HepG2 (cell line): ENCODE results near the gene SNAP29. TPM values are rescaled to one million over a fixed set of nuclear protein-coding genes. Genes with fewer than 3 reads are reported as not detected.
A peak's percentile ranks its signal among the peaks of the same experiment; 100 is the strongest.

Experiments
- BCL6 ChIP-seq: IDR thresholded peaks from 2 replicates; pipeline ENCODE4 v1.6.1; 2016; ENCODE audit warnings: missing genetic modification reagents, missing compliant biosample characterization
- CCDC6 ChIP-seq: sonication (generic); formaldehyde crosslinking; IDR thresholded peaks from 2 replicates; pipeline ENCODE4 v1.8.1; 2022; ENCODE audit warnings: mild to moderate bottlenecking, missing genetic modification reagents, moderate library complexity
- CHCHD3 ChIP-seq: sonication (generic); formaldehyde crosslinking; IDR thresholded peaks from 2 replicates; pipeline ENCODE4 v1.8.0; 2022; ENCODE audit warnings: mild to moderate bottlenecking, missing genetic modification reagents, moderate library complexity
- ELK4 ChIP-seq: sonication (generic); formaldehyde crosslinking; IDR thresholded peaks from 2 replicates; pipeline ENCODE4 v1.9.0; 2021; ENCODE audit warnings: missing genetic modification reagents, borderline replicate concordance
- EZH2 ChIP-seq: conservative IDR thresholded peaks from 2 replicates; pipeline ENCODE4 v1.6.1; 2012; ENCODE audit warnings: mild to moderate bottlenecking, low read depth, low read length, moderate library complexity
- FOXP1 ChIP-seq, 2 experiments: fragments of 450-650 bp in 1 of 2; IDR thresholded peaks; 2 replicates each; pipeline ENCODE4 v1.6.1; 2017 to 2018; ENCODE audit warnings: antibody characterized with exemption in 1 of 2
- HCFC1 ChIP-seq: fragments of 150-350 bp; IDR thresholded peaks from 2 replicates; pipeline ENCODE4 v1.6.1; 2014; ENCODE audit warnings: low read depth, low read length
- KAT2B ChIP-seq: fragments of 150-350 bp; IDR thresholded peaks from 2 replicates; pipeline ENCODE4 v1.6.1; 2014; ENCODE audit warnings: low read depth, low read length, borderline replicate concordance
- KAT7 ChIP-seq: IDR thresholded peaks from 2 replicates; pipeline ENCODE4 v1.6.1; 2018; ENCODE audit warnings: borderline replicate concordance, missing compliant biosample characterization
- KLF16 ChIP-seq, 2 experiments: sonication (generic) in 1 of 2; formaldehyde crosslinking in 1 of 2; IDR thresholded peaks; 2 replicates each; pipeline versions ENCODE4 v1.6.1 to v1.8.0; 2016 to 2023; ENCODE audit warnings: missing genetic modification reagents in 2 of 2, missing compliant biosample characterization in 1 of 2
- MAFG ChIP-seq: sonication (generic); formaldehyde crosslinking; IDR thresholded peaks from 2 replicates; pipeline ENCODE4 v1.5.1; 2020; ENCODE audit warnings: mild to moderate bottlenecking, missing genetic modification reagents
- MYPOP ChIP-seq: sonication (generic); formaldehyde crosslinking; IDR thresholded peaks from 2 replicates; pipeline ENCODE4 v1.8.1; 2023; ENCODE audit warnings: mild to moderate bottlenecking, moderate library complexity, missing genetic modification reagents
- PBX2 ChIP-seq: IDR thresholded peaks from 2 replicates; pipeline ENCODE4 v1.6.1; 2016; ENCODE audit warnings: control low read depth
- RERE ChIP-seq: IDR thresholded peaks from 2 replicates; pipeline ENCODE4 v1.6.1; 2016; ENCODE audit warnings: low read depth, missing genetic modification reagents, missing compliant biosample characterization
- SNAI1 ChIP-seq: sonication (generic); formaldehyde crosslinking; IDR thresholded peaks from 2 replicates; pipeline ENCODE4 v1.5.0; 2020; ENCODE audit warnings: mild to moderate bottlenecking, missing genetic modification reagents, borderline replicate concordance
- TCF7 ChIP-seq: sonication (generic); IDR thresholded peaks from 2 replicates; pipeline ENCODE4 v1.6.1; 2016; ENCODE audit warnings: antibody characterized with exemption, low read depth
- ZBTB7B ChIP-seq: sonication (generic); formaldehyde crosslinking; IDR thresholded peaks from 2 replicates; pipeline ENCODE4 v1.4.0; 2020; ENCODE audit warnings: missing genetic modification reagents
- ZMYM2 ChIP-seq: sonication (generic); formaldehyde crosslinking; IDR thresholded peaks from 2 replicates; pipeline ENCODE4 v1.8.0; 2022; ENCODE audit warnings: mild to moderate bottlenecking, missing genetic modification reagents
- ZNF446 ChIP-seq: sonication (generic); formaldehyde crosslinking; IDR thresholded peaks from 2 replicates; pipeline ENCODE4 v1.5.0; 2020; ENCODE audit warnings: mild to moderate bottlenecking, missing genetic modification reagents
- ZNF768 ChIP-seq: sonication (generic); formaldehyde crosslinking; IDR thresholded peaks from 2 replicates; pipeline ENCODE4 v1.4.0; 2020; ENCODE audit warnings: missing genetic modification reagents
- ZSCAN20 ChIP-seq: sonication (generic); formaldehyde crosslinking; IDR thresholded peaks from 2 replicates; pipeline ENCODE4 v1.4.0; 2020; ENCODE audit warnings: missing genetic modification reagents, mild to moderate bottlenecking, borderline replicate concordance
- polyA plus RNA-seq, 8 experiments: library from polyadenylated mRNA; depleted of rRNA in 3 of 8; stranded (reverse) in 7 of 8; unstranded in 1 of 8; fragments of >200 nt; fragmentation: Illumina TruSeq in 4 of 8; extraction: Trizol in 4 of 8; gene quantifications; 2 replicates each; pipeline versions ENCODE4 v1.2.1 to v1.2.3, GENCODE V29; 2011 to 2016; ENCODE audit warnings: low read depth in 4 of 8, missing spikeins in 1 of 8, mixed read lengths in 1 of 8; ENCODE audit not compliant: insufficient read depth in 1 of 8
- total RNA-seq, 5 experiments: library from RNA; depleted of rRNA; stranded (reverse); fragments of >200 nt; fragmentation: Illumina TruSeq; extraction: Trizol; gene quantifications; 2 replicates each; pipeline ENCODE4 v1.2.3, GENCODE V29; 2016; ENCODE audit warnings: low read depth in 1 of 5

SNAP29 gene
- total and polyA plus RNA-seq, 2 of the 13 experiments (the other 11 are each of a cell fraction or from before 2014, with no cell fraction given): 12.3 to 30.7 TPM

GRCh38 chr22:20858615-20859416 is at the start of gene SNAP29, which contains the start of gene PI4KA (continued):
- TF ChIP-seq RERE (CRISPR knock-in tag) (no peak), SNAI1 (no peak), KAT2B (no peak), ZBTB7B (peak; percentile 41; the same call in 1 of the 2 replicates), ZNF446 (CRISPR knock-in tag) (peak; percentile 58; the same call in 1 of the 2 replicates), ZMYM2 (CRISPR knock-in tag) (no peak), KAT7 (CRISPR knock-in tag) (peak; percentile 44; the same call in 1 of the 2 replicates), ZSCAN20 (CRISPR knock-in tag) (no peak), ELK4 (CRISPR knock-in tag) (peak; percentile 95; the same call in 1 of the 2 replicates), CCDC6 (peak; percentile 90), FOXP1 (IDR thresholded peaks at IDR 0.05) (no peak), FOXP1 (CRISPR knock-in tag; IDR thresholded peaks at IDR 0.05) (no peak), ZNF768 (CRISPR knock-in tag) (peak; percentile 43; the same call in 1 of the 2 replicates), TCF7 (no peak), BCL6 (CRISPR knock-in tag) (no peak), MYPOP (CRISPR knock-in tag) (peak; percentile 66; the same call in 1 of the 2 replicates), CHCHD3 (CRISPR knock-in tag) (0 out of 2 replicates have a peak, but pooled peaks have one; percentile 22), MAFG (CRISPR knock-in tag) (no peak), KLF16 (CRISPR knock-in tag; IDR thresholded peaks at IDR 0.05) (0 out of 4 replicates have a peak, but pooled peaks of 1 of the 2 experiments have one; percentile 18), HCFC1 (no peak; the same call in 1 of the 2 replicates), PBX2 (CRISPR knock-in tag) (no peak), EZH2 (no peak)
